ENCODE measurements around the gene IFI30. TPM values are rescaled to one million over a fixed set of nuclear protein-coding genes. Genes with fewer than 3 reads are reported as not detected.

Gene IFI30
- 25.2 and 33.3 TPM in 2 replicates for total RNA-seq

DNA sequence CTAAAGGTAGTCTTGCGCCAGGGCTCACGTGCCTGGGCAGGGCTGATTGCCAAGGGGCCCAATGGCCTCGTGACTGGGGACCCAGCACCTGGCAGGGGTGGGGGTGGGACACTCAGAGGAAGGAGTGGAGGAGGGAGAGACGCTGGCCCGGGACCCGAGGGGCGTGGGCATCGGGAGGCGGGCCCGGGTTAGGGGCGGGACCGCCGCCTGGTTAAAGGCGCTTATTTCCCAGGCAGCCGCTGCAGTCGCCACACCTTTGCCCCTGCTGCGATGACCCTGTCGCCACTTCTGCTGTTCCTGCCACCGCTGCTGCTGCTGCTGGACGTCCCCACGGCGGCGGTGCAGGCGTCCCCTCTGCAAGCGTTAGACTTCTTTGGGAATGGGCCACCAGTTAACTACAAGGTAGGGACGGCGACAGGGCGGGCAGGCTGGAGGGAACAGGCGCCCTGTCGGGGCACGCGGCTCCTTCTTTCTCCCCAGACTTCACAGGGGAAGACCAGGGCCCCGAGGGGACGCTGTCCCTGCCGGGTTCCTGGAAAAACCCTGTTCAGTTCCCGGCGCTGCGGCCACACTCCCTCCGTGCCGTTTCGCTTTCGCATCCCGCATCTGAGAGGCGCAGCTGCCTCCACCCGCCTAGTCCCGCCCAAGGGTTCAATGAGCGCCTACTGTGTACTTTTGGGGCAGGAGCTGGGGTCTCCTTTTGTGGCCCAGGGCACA lies at the start of gene IFI30:
Gene IFI30, plus strand, starts transcription at position 242 of the 717 bp plus-strand sequence. Its CDS starts 29 bp downstream, at position 271.

DNA sequence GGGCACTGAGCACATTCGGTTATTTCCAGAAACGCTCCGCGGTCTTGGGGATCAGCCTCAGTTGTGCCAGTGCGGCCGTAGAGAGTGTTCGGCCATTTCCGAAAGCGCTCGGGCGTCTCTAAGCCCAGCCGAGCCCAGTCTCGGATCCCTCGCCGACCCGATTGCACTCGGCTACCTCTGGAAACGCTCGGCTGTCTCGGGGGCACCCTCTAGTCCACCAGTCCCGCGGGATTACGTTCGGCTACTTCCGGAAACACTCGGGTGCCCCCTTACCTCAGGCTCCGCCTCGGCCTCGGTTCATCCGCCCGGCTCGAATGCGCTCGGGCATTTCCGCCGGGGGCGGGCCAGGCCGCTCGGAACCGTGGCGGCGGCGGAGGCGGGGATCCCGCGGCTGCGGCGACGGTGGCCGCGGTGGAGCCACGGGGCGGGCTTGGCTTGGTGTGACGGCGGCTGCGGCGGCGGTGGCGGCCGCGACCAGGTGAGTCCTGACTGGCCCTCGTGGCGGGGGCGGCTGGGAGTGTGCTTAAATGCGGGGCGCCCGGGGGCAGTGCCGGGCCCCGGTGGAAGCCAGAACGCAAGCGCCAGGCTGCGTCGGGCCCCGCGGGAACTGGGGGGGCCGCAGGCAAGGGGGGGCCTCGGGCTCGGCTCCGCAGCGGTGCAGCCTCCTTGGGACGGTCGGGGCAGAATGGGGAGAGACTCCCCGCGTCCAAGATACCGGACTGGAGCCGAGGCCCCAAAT lies 20.6 kb upstream of the IFI30 start, which contains the start of gene PIK3R2:
Gene PIK3R2, plus strand, starts transcription at position 347 of the 739 bp plus-strand sequence. CDS start 2,717 bp downstream, outside the sequence.

GRCh38 chr19:18192673-18193387 lies 19.2 kb downstream of the IFI30 start, which contains the start of gene MPV17L2:
Gene MPV17L2, plus strand, starts transcription at chr19:18193218. Its CDS starts 64 bp downstream, at chr19:18193282.

DNA sequence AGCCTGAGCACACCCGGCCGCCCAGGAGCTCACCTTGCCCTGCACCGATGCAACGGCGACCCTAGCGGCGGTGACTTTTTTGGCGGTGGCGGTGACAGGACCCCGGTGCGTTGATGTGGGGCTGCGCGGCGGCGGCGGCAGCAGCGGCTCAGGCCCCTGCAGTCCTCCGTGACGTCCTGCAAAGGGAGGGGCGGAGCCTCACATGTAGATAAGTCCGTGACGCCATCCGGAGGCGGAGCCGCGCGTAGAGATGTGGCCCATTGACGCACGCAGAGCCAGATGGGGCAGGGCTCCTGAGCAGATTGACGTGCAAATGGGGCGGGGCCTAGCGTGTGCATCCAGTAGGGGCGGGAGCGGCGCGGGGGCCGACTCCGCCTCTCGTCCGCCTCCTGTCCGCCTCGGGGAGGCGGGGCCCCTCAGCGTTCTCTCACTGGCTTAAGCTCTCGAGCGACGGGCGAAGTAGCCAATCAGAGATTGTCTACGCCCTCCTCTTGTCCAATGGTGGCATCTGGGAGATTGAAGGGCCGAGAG lies 30.3 kb downstream of the IFI30 start, which contains the start of gene RAB3A:
Gene RAB3A, minus strand, starts transcription at position 180 of the 531 bp plus-strand sequence. CDS start 1,302 bp downstream, outside the sequence.

DNA sequence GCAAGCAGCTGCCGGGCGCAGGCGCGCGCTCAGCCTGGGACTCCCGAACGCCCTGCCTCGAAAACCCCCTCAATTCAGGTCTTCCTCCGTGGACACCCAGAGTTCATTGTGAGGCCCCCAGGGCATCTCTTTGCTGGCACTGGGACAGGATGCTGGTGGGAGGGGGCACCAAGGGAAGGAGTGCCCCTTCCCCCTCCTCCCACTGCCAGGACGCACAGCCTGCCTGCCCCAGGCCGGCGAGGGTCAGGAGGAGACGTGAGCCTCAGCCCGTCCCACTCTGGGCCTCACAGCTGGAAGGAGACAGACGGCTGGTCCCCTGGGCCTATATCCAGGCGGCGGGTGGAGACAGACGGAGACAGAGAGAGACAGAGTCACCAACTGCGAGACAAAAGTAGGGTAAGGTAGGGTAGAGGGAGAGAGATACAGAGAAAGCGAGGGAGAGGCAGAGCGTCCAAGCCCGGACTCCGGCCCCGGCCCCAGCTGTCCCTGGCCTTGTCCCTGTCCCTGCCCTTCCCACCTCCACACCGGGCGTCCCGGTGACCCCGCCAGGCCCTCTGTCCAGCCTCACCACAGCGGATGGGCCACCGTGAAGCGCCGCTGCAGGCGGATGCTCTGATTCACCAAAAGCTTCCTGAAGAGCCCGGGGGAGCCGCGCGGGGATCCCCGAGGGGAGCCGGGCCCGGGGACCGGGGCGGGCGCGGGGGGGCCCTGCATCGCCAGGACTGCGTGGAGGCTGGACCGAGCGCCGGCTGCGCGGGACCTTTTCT lies 52.3 kb downstream of the IFI30 start, which contains the start of gene PDE4C:
Gene PDE4C, minus strand, starts transcription at position 737 of the 767 bp plus-strand sequence. Its CDS starts 23 bp downstream, at position 714.

Small RNAs within 50 kb of the gene (small RNA-seq; reads per million reads assigned to genes)
- not detected for gene IFI30

Other genes with a start within 250 kb of the IFI30 start
- 16.6 and 21.7 TPM in 2 replicates for gene CCDC124, start 240.8 kb upstream of the IFI30 start, total RNA-seq
- 0.24 TPM in 1 of 2 replicates, not detected in the other for gene KCNN1, start 206.7 kb upstream of the IFI30 start, total RNA-seq
- 11.0 and 12.3 TPM in 2 replicates for gene ARRDC2, start 165.6 kb upstream of the IFI30 start, total RNA-seq
- gene IL12RB1, start 86.9 kb upstream of the IFI30 start, total RNA-seq, result 1.6 and 1.8 TPM in 2 replicates
- gene MAST3, start 76.0 kb upstream of the IFI30 start, total RNA-seq, result 3.2 and 3.6 TPM in 2 replicates
- gene PIK3R2, start 20.6 kb upstream of the IFI30 start, total RNA-seq, result 43.5 and 45.8 TPM in 2 replicates
- 9.7 TPM in 2 replicates for gene MPV17L2, start 19.4 kb downstream of the IFI30 start, total RNA-seq
- gene RAB3A, start 30.2 kb downstream of the IFI30 start, total RNA-seq, result 0.73 and 1.6 TPM in 2 replicates
- 0.12 and 0.16 TPM in 2 replicates for gene PDE4C, start 52.6 kb downstream of the IFI30 start, total RNA-seq
- gene IQCN, start 100.6 kb downstream of the IFI30 start, total RNA-seq, result 3.6 and 4.1 TPM in 2 replicates
- gene JUND, start 107.8 kb downstream of the IFI30 start, total RNA-seq, result 135 and 138 TPM in 2 replicates
- 66.2 and 72.9 TPM in 2 replicates for gene LSM4, start 149.3 kb downstream of the IFI30 start, total RNA-seq
- gene PGPEP1, start 166.8 kb downstream of the IFI30 start, total RNA-seq, result 31.0 and 34.2 TPM in 2 replicates
- gene GDF15, start 212.3 kb downstream of the IFI30 start, total RNA-seq, result 4.5 and 4.9 TPM in 2 replicates
- not detected in 2 replicates for gene LRRC25, start 223.8 kb downstream of the IFI30 start, total RNA-seq
- 96.4 and 97.5 TPM in 2 replicates for gene SSBP4, start 245.6 kb downstream of the IFI30 start, total RNA-seq